Mesendoderm (in vitro differentiated cells): ENCODE results near the gene HSPA2.

ENCODE experiments used
- DNase-seq: peaks from one replicate; pipeline ENCODE4 v3.0.0; 2013
- H2AK5ac ChIP-seq: 2 replicates; pipeline ENCODE4 v1.6.1; 2013; ENCODE audit warnings: low read length, inconsistent platforms
- H2BK120ac ChIP-seq: 2 replicates; pipeline ENCODE4 v1.6.1; 2013; ENCODE audit warnings: low read depth, mild to moderate bottlenecking, low read length, moderate library complexity, mixed read lengths
- H2BK15ac ChIP-seq: replicated peaks from 2 replicates; pipeline ENCODE4 v1.6.1; 2013; ENCODE audit warnings: low read depth, mild to moderate bottlenecking, moderate library complexity
- H2BK5ac ChIP-seq: 2 replicates; pipeline ENCODE4 v1.6.1; 2013; ENCODE audit warnings: low read length, inconsistent platforms
- H3K18ac ChIP-seq: 2 replicates; pipeline ENCODE4 v1.6.1; 2013; ENCODE audit warnings: mild to moderate bottlenecking, low read length, mixed read lengths
- H3K23ac ChIP-seq: one replicate; pipeline ENCODE4 v1.6.1; 2013; ENCODE audit warnings: low read length
- H3K27ac ChIP-seq: 2 replicates; pipeline ENCODE4 v1.5.1; 2013; ENCODE audit warnings: low read depth, mild to moderate bottlenecking, inconsistent platforms, low read length, moderate library complexity
- H3K27me3 ChIP-seq: 2 replicates; pipeline ENCODE4 v1.6.1; 2013; ENCODE audit warnings: low read length, control low read depth, mild to moderate bottlenecking, inconsistent platforms; ENCODE audit not compliant: insufficient read depth, poor library complexity
- H3K36me3 ChIP-seq: 2 replicates; pipeline ENCODE4 v1.6.1; 2013; ENCODE audit warnings: low read length, inconsistent platforms; ENCODE audit not compliant: control insufficient read depth, insufficient read depth
- H3K4ac ChIP-seq: one replicate; pipeline ENCODE4 v1.6.1; 2013; ENCODE audit warnings: low read depth, mild to moderate bottlenecking, low read length, moderate library complexity
- H3K4me1 ChIP-seq: 2 replicates; pipeline ENCODE4 v1.6.1; 2013; ENCODE audit warnings: low read depth, low read length, inconsistent platforms; ENCODE audit not compliant: control insufficient read depth
- H3K4me2 ChIP-seq: 2 replicates; pipeline ENCODE4 v1.6.1; 2013; ENCODE audit warnings: low read length
- H3K4me3 ChIP-seq: 2 replicates; pipeline ENCODE4 v1.5.1; 2013; ENCODE audit warnings: mild to moderate bottlenecking, low read length
- H3K56ac ChIP-seq: one replicate; pipeline ENCODE4 v1.6.1; 2013; ENCODE audit warnings: low read length
- H3K79me1 ChIP-seq: 2 replicates; pipeline ENCODE4 v1.6.1; 2013; ENCODE audit warnings: low read length, inconsistent platforms
- H3K79me2 ChIP-seq: 2 replicates; pipeline ENCODE4 v1.6.1; 2013; ENCODE audit warnings: mild to moderate bottlenecking, low read length; ENCODE audit not compliant: control insufficient read depth, insufficient read depth
- H3K9ac ChIP-seq: 2 replicates; pipeline ENCODE4 v1.6.1; 2013; ENCODE audit warnings: low read length, inconsistent platforms
- H4K5ac ChIP-seq: one replicate; pipeline ENCODE4 v1.6.1; 2013; ENCODE audit warnings: low read length
- H4K8ac ChIP-seq: one replicate; pipeline ENCODE4 v1.6.1; 2013; ENCODE audit warnings: low read depth, mild to moderate bottlenecking, control low read depth, low read length, moderate library complexity
- WGBS: extraction: QIAGEN DNeasy Blood & Tissue Kit; methylation state at CpG from one replicate; pipeline ENCODE4 v1.1.7; 2013; ENCODE audit warnings: low lambda C conversion rate, missing lambda C conversion rate; ENCODE audit not compliant: insufficient coverage; ENCODE audit errors: extremely low coverage; 5-methylcytosine and 5-hydroxymethylcytosine counted together

Gene HSPA2

DNA sequence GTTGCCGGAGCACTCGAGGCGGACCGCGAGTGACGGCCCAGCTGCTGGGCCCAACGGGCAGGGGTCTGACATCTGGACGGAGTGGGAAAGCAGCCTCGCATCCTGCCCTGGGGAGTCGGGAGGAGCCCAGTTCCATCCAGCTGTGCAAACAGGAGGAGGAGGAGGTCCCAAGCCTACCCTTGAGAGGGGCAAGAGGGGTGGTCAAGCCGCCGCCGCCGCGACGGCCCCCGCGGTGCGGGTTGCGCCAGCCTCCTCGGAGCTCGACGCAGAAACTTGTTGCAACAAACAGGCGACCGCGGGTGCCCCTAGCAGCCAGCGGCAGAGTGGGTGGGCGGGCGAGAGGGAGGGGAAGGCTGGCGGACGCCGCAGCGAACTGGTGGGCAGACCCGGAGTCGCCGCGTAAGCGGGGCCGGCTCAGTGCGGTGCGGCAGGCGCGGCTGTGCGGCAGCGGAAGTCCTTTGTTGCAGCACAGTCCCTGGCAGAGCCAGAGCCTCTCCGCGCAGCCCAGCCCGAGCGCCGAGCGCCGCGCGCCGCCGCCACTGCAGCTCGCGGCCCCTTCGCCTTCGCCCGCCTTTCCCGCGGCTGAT lies 36.1 kb upstream of the HSPA2 start, which contains the start of gene ZBTB1:
Gene ZBTB1 (plus strand): TSS at position 461 of the 587 bp plus-strand sequence. CDS start 16,735 bp downstream, outside the sequence.
- no peak within 1 kb of the TSS for H2AK5ac ChIP-seq
- H3K4me3 ChIP-seq: peak within 1 kb of the TSS; percentile 85
- no CpG with 5 or more reads among the region's 63 CpGs for WGBS
- H3K27ac ChIP-seq: peak within 1 kb of the TSS; percentile 100
- no peak within 1 kb of the TSS for H2BK15ac ChIP-seq
- DNase-seq: peak; percentile 96
- peaks cover 30% of the 10 kb centered on the region for H3K79me2 ChIP-seq
- H3K4me1 ChIP-seq: peaks cover 19% of the 10 kb centered on the region
- no peaks in the 10 kb centered on the region for H3K27me3 ChIP-seq
- H4K8ac ChIP-seq: peak within 1 kb of the TSS; percentile 87
- H3K18ac ChIP-seq: peak within 1 kb of the TSS; percentile 86
- H3K23ac ChIP-seq: peak within 1 kb of the TSS; percentile 59
- peak within 1 kb of the TSS; percentile 100 for H3K4ac ChIP-seq
- peak within 1 kb of the TSS; percentile 98 for H3K9ac ChIP-seq
- peak within 1 kb of the TSS; percentile 92 for H2BK120ac ChIP-seq
- H3K4me2 ChIP-seq: peak within 1 kb of the TSS; percentile 86
- H2BK5ac ChIP-seq: peak within 1 kb of the TSS; percentile 79
- no peak within 1 kb of the TSS for H4K5ac ChIP-seq
- H3K36me3 ChIP-seq: no peaks in the 10 kb centered on the region
- peaks cover 8% of the 10 kb centered on the region for H3K79me1 ChIP-seq
- H3K56ac ChIP-seq: peak within 1 kb of the TSS; percentile 99

DNA sequence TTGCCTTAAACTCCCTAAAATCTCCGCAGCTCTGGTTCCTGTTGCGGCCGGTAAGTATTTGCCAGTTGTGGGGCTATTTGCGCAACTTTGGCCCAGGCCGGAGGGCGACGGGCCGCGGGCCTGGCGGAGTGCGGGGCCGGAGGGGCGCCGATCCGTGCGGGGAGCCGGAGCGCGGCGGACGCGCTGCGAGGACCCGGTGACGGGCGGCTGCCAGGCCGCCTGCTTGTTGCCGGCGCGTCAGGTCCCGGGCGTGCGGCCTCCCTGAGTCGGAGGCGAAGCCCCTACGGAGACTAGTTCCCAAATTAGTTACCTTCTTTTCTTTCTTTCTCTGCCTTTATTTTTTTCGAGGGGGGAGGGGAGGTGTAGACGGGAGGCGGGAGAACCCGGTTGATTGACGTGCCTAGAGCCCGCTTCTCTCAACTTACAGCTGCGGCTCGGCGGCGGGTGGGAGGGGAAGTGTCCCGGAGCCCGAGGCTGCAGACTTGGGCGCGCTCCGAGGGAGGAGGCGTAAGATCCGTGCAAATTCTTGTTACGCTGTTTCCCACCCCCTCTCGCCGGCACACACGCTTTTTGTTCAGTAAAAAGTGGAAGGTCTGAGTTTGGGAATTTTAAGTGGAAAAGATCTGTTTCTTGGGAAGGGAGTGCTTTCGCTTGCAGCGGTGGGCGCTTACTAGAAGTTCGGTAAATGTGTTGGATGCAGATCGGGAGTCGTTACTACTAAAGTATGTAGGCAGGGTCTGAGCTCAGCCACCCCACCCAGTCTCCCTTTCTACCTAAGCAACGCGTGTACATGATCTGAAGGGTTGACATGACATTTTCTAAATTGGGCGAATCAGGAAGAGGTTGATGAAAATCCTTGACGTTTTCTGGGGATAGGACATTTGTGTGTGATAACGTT lies 35.4 kb upstream of the HSPA2 start:
- DNase-seq: peak; percentile 96
- H3K79me2 ChIP-seq: peaks cover 31% of the 10 kb centered on the region
- WGBS: no CpG with 5 or more reads among the region's 68 CpGs

DNA sequence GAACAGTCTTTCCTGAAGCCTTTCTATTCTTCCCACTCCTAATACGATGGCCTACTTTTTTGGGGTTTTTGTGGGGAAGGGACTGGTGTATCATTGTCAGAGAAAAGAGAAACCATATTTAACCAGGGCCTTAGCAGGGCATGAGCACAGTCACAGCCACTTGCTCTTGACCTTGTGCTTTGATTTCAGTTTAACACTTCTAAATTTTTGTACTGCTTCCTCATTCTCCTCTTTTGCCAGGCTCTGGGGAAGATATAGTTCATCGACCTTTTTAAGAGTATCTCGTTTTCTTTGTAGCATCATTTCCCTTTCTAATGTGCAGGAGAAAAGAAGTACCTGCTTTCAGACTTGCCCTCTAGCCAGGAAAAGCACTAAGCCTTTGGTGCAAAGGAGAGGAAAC lies 33.8 kb upstream of the HSPA2 start:
- H3K4me3 ChIP-seq: no peak overlapping the region

More for the DNA sequence above, 35.4 kb upstream of the HSPA2 start:
- Histone ChIP-seq H2AK5ac (no peak overlapping the region), H3K4me1 (peaks cover 19% of the 10 kb centered on the region), H3K18ac (peak overlapping the region; percentile 86), H2BK120ac (peak overlapping the region; percentile 92), H3K79me1 (peaks cover 8% of the 10 kb centered on the region), H3K36me3 (no peaks in the 10 kb centered on the region), H2BK15ac (no peak overlapping the region), H3K56ac (peak overlapping the region; percentile 99), H3K9ac (peak overlapping the region; percentile 98), H3K4me3 (peak overlapping the region; percentile 85), H4K5ac (no peak overlapping the region), H2BK5ac (peak overlapping the region; percentile 79), H3K27me3 (no peaks in the 10 kb centered on the region), H4K8ac (peak overlapping the region; percentile 87), H3K27ac (peak overlapping the region; percentile 100), H3K4me2 (peak overlapping the region; percentile 69), H3K23ac (peak overlapping the region; percentile 12), H3K4ac (peak overlapping the region; percentile 100)

DNA sequence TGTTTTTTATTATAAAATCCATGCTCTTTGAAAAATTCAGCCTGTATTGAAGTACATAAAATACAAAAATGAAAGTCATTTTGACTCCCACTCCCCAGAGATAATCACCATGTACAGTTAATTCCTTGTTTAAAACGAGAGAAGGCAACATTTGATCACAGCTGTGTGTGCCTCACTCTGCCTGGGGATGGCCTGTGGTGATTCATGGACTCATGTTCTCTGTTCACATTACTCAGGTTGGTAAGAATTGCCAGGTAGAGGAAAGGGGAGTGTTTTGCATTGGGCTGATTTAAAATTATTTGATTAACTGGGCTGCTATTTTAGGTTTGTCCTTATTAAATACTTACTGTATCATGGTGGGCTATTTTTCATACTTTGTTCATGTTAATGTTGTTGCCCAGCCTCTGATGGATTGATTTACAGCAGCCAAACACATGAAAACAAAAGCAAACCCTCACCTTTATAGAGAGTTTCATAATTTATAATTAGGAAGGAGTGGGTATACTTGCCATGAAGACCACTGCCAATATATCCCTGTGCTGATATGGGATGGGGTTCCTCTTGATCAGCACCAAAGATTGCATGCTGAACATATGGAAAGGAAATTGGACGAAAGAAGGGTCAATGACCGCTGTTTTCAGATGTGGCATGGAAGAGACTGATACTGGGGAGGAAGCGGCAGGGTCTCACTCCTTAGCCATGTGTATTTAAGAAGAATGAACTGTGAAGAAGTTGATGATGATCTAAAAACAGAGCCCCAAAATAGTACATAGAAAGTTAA lies 33.0 kb upstream of the HSPA2 start:
- H3K56ac ChIP-seq: peak overlapping the region; percentile 78
- WGBS: no CpG with 5 or more reads among the region's 4 CpGs
- H3K4me2 ChIP-seq: no peak overlapping the region
- DNase-seq: peak; percentile 32
- peak overlapping the region; percentile 30 for H2BK5ac ChIP-seq
- H3K9ac ChIP-seq: peak overlapping the region; percentile 43
- H4K8ac ChIP-seq: no peak overlapping the region
- H3K4me1 ChIP-seq: peaks cover 15% of the 10 kb centered on the region
- no peak overlapping the region for H2BK15ac ChIP-seq
- no peak overlapping the region for H3K18ac ChIP-seq
- H3K23ac ChIP-seq: no peak overlapping the region
- H2BK120ac ChIP-seq: no peak overlapping the region
- H3K79me1 ChIP-seq: peaks cover 4% of the 10 kb centered on the region
- peaks cover 52% of the 10 kb centered on the region for H3K79me2 ChIP-seq
- peak overlapping the region; percentile 59 for H3K4ac ChIP-seq
- H3K27ac ChIP-seq: no peak overlapping the region
- H4K5ac ChIP-seq: no peak overlapping the region
- no peaks in the 10 kb centered on the region for H3K27me3 ChIP-seq
- H3K4me3 ChIP-seq: no peak overlapping the region
- H2AK5ac ChIP-seq: no peak overlapping the region
- H3K36me3 ChIP-seq: no peaks in the 10 kb centered on the region

More for the DNA sequence above, 33.8 kb upstream of the HSPA2 start:
- H3K18ac ChIP-seq: no peak overlapping the region
- no peak overlapping the region for H3K27ac ChIP-seq
- peaks cover 46% of the 10 kb centered on the region for H3K79me2 ChIP-seq
- H3K79me1 ChIP-seq: peaks cover 10% of the 10 kb centered on the region
- H2BK15ac ChIP-seq: no peak overlapping the region
- H3K36me3 ChIP-seq: no peaks in the 10 kb centered on the region
- no peak overlapping the region for H2AK5ac ChIP-seq
- no peak overlapping the region for H2BK5ac ChIP-seq
- H4K8ac ChIP-seq: no peak overlapping the region
- no peak overlapping the region for H2BK120ac ChIP-seq
- H3K9ac ChIP-seq: peak overlapping the region; percentile 49
- no peaks in the 10 kb centered on the region for H3K27me3 ChIP-seq
- no peak overlapping the region for H3K23ac ChIP-seq
- H3K4me1 ChIP-seq: peaks cover 21% of the 10 kb centered on the region
- H3K4me2 ChIP-seq: peak overlapping the region; percentile 1
- peak overlapping the region; percentile 42 for H3K56ac ChIP-seq
- no peak overlapping the region for H3K4ac ChIP-seq
- DNase-seq: no peak
- WGBS: no CpG with 5 or more reads among the region's 3 CpGs
- H4K5ac ChIP-seq: no peak overlapping the region

DNA sequence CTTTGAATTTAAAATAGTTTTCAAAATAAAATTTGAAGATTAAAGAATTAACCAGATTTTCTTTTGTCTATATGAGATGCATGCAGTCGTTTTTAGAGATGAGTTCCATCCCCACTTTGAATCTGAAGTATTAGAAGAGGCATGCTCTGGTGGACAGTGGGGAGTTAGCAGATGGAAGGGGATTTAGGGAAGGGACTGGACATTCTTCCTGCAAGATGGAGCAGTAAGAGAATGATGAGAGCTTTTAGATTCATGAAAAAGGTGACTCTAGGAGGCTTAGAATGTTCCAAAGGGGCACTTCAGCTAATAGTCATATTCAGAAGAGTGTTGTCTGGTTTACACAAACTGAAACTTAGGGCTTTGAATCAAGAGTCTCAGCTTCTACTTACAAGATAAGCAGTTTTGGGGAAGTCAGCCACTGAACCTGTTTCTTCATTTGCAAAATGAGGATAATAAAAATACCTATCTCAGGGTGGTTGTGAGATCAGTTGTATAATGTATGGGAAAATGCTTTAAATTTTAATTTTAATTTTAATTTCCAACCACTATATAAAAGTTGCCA lies 32.2 kb upstream of the HSPA2 start:
- no peak overlapping the region for H2BK120ac ChIP-seq
- no peak overlapping the region for H3K4ac ChIP-seq
- no peak overlapping the region for H3K4me2 ChIP-seq
- peaks cover 3% of the 10 kb centered on the region for H3K79me1 ChIP-seq
- peak overlapping the region; percentile 41 for H3K9ac ChIP-seq
- no peak overlapping the region for H3K4me3 ChIP-seq
- H2BK15ac ChIP-seq: no peak overlapping the region
- H3K23ac ChIP-seq: no peak overlapping the region
- H3K36me3 ChIP-seq: no peaks in the 10 kb centered on the region
- H4K8ac ChIP-seq: no peak overlapping the region
- DNase-seq: no peak
- no peak overlapping the region for H4K5ac ChIP-seq
- H3K56ac ChIP-seq: peak overlapping the region; percentile 58
- no peaks in the 10 kb centered on the region for H3K27me3 ChIP-seq
- H3K27ac ChIP-seq: no peak overlapping the region
- peaks cover 15% of the 10 kb centered on the region for H3K4me1 ChIP-seq
- H3K18ac ChIP-seq: no peak overlapping the region
- peaks cover 56% of the 10 kb centered on the region for H3K79me2 ChIP-seq
- H2BK5ac ChIP-seq: no peak overlapping the region
- H2AK5ac ChIP-seq: peak overlapping the region; percentile 11
- no CpG with 5 or more reads among the region's 1 CpG for WGBS
